Right lobe of liver (tissue), 4 donors: Measurements from ENCODE around the gene XRCC4.

Experiments used
- CTCF ChIP-seq, 4 donors: fragments of 200-600 bp in 3 of 4; fragments of 450-650 bp in 1 of 4; IDR thresholded peaks; one replicate each; pipeline versions ENCODE4 v1.5.1 to v1.8.0; 2016 to 2022; ENCODE audit warnings: antibody characterized with exemption in 4 of 4, mild to moderate bottlenecking in 2 of 4
- POLR2A ChIP-seq: fragments of 450-650 bp; IDR thresholded peaks from one replicate; pipeline ENCODE4 v1.6.1; 2017; ENCODE audit warnings: antibody characterized with exemption, mild to moderate bottlenecking
- donor health status: DM: no; HTN: no; CAD: no.
- donor health status: DM: no; HTN: no; CAD: no.
- donor health status: DM: no; HTN: yes; CAD: no.

- TF ChIP-seq CTCF (IDR thresholded peaks at IDR 0.05) (no peak), POLR2A (no peak)
These were observed 92.4 kb downstream of the XRCC4 start for GRCh38 chr5:83169571-83170337.
